A549 (cell line): Measurements from ENCODE around the gene ZNF497. TPM values are rescaled to one million over a fixed set of nuclear protein-coding genes. Genes with fewer than 3 reads are reported as not detected.

Experiments used
- ATAC-seq, 2 experiments: fragments of 200-7000 bp in 1 of 2; fragments of >200 bp in 1 of 2; cut with Nextera tagmentation in 1 of 2; cut with Tn5 transposase in 1 of 2; 3 replicates each; pipeline versions ENCODE4 v1.8.0 to v1.9.1; 2018 to 2020; ENCODE audit warnings: mild to moderate bottlenecking in 1 of 2, moderate library complexity in 1 of 2
- CTCF ChIA-PET: fragments of 300-600 bp; sonication (Branson Sonifier 250); formaldehyde crosslinking; extraction: SDS; loops from one replicate; lab custom pipeline; 2021; ENCODE audit warnings: antibody characterized with exemption, inconsistent platforms; lab: Yijun Ruan, JAX
- POLR2A ChIA-PET: fragments of 350-600 bp; formaldehyde crosslinking; extraction: SDS; loops from one replicate; lab custom pipeline; 2021; ENCODE audit warnings: antibody characterized with exemption, inconsistent platforms; lab: Yijun Ruan, JAX
- DNase-seq, 2 experiments: peaks; one replicate each; pipeline versions ENCODE4 v3.0.0 to v3.0.0-alpha.2; 2011 to 2016; ENCODE audit warnings: low read depth in 1 of 2, low spot score in 1 of 2
- FAIRE-seq: peaks from 2 replicates; lab custom pipeline; 2011; peaks lifted over from hg19 to GRCh38; lab: Jason Lieb, UNC
- H3K27ac ChIP-seq, 2 experiments: fragments of >200 bp; sonication (Bioruptor Twin); formaldehyde crosslinking; 3 replicates each; pipeline ENCODE4 v1.5.1; 2016 to 2017
- H3K4me1 ChIP-seq: fragments of >200 bp; sonication (Bioruptor Twin); formaldehyde crosslinking; 3 replicates; pipeline ENCODE4 v1.6.1; 2016
- H3K4me2 ChIP-seq: fragments of >200 bp; sonication (Bioruptor Twin); formaldehyde crosslinking; 3 replicates; pipeline ENCODE4 v1.6.1; 2016
- H3K4me3 ChIP-seq: fragments of >200 bp; sonication (Bioruptor Twin); formaldehyde crosslinking; 3 replicates; pipeline ENCODE4 v1.5.1; 2016
- H3K9me3 ChIP-seq: fragments of >200 bp; sonication (Bioruptor Twin); formaldehyde crosslinking; 3 replicates; pipeline ENCODE4 v1.6.1; 2016
- ATOH8 ChIP-seq: fragments of 250-450 bp; sonication (Bioruptor Pico); IDR thresholded peaks from 2 replicates; pipeline ENCODE4 v1.5.0; 2020; ENCODE audit warnings: low read depth, mild to moderate bottlenecking, moderate library complexity
- CEBPB ChIP-seq, 2 experiments: fragments of >200 bp in 1 of 2; sonication (Bioruptor Twin) in 1 of 2; formaldehyde crosslinking in 1 of 2; IDR thresholded peaks; 2 replicates each; pipeline ENCODE4 v1.6.1; 2012 to 2016
- CHD4 ChIP-seq: fragments of 200-600 bp; sonication (generic); IDR thresholded peaks from 2 replicates; pipeline ENCODE4 v1.6.1; 2016; ENCODE audit warnings: antibody characterized with exemption, mild to moderate bottlenecking, borderline replicate concordance
- CTCF ChIP-seq: fragments of >200 bp; sonication (Bioruptor Twin); formaldehyde crosslinking; IDR thresholded peaks from 3 replicates; pipeline ENCODE4 v1.5.1; 2016
- EHMT2 ChIP-seq: fragments of 200-600 bp; sonication (generic); IDR thresholded peaks from 2 replicates; pipeline ENCODE4 v1.6.1; 2016; ENCODE audit warnings: antibody characterized with exemption, low read depth, mild to moderate bottlenecking, moderate library complexity
- EP300 ChIP-seq, 2 experiments: fragments of >200 bp; sonication (Bioruptor Twin); formaldehyde crosslinking; IDR thresholded peaks; 2 replicates in 1 of 2; 3 replicates in 1 of 2; pipeline ENCODE4 v1.6.1; 2016 to 2017
- ESRRA ChIP-seq: fragments of 150-350 bp; IDR thresholded peaks from 2 replicates; pipeline ENCODE4 v1.6.1; 2014; ENCODE audit warnings: mild to moderate bottlenecking, low read length, borderline replicate concordance
- FOSB ChIP-seq: fragments of 250-450 bp; sonication (Bioruptor Pico); IDR thresholded peaks from 2 replicates; pipeline ENCODE4 v1.5.0; 2020; ENCODE audit warnings: mild to moderate bottlenecking, moderate library complexity
- FOSL2 ChIP-seq, 2 experiments: fragments of 450-650 bp in 1 of 2; fragments of >200 bp in 1 of 2; sonication (Bioruptor Twin) in 1 of 2; formaldehyde crosslinking; IDR thresholded peaks; 2 replicates each; pipeline versions ENCODE4 v1.5.0 to v1.6.1; 2016 to 2020; ENCODE audit warnings: mild to moderate bottlenecking in 1 of 2, moderate library complexity in 1 of 2
- HES2 ChIP-seq: fragments of >200 bp; sonication (Bioruptor Twin); formaldehyde crosslinking; IDR thresholded peaks from 2 replicates; pipeline ENCODE4 v1.6.1; 2016
- HOXA7 ChIP-seq: fragments of 250-450 bp; sonication (Bioruptor Pico); IDR thresholded peaks from 2 replicates; pipeline ENCODE4 v1.5.0; 2020; ENCODE audit warnings: mild to moderate bottlenecking, moderate library complexity
- JUN ChIP-seq, 2 experiments: fragments of >200 bp; sonication (Bioruptor Twin); formaldehyde crosslinking; IDR thresholded peaks; 2 replicates in 1 of 2; 3 replicates in 1 of 2; pipeline ENCODE4 v1.6.1; 2016 to 2017
- KDM5A ChIP-seq: fragments of 200-600 bp; sonication (generic); IDR thresholded peaks from 2 replicates; pipeline ENCODE4 v1.6.1; 2016; ENCODE audit warnings: antibody characterized with exemption, mild to moderate bottlenecking
- MAFK ChIP-seq: fragments of 450-650 bp; IDR thresholded peaks from 2 replicates; pipeline ENCODE4 v1.6.1; 2014; ENCODE audit not compliant: partially characterized antibody
- MAZ ChIP-seq: fragments of 150-350 bp; IDR thresholded peaks from 2 replicates; pipeline ENCODE4 v1.6.1; 2014; ENCODE audit warnings: antibody characterized with exemption, low read depth, low read length, borderline replicate concordance
- MYC ChIP-seq: IDR thresholded peaks from 2 replicates; pipeline ENCODE4 v1.6.1; 2012; ENCODE audit warnings: mild to moderate bottlenecking, inconsistent platforms, low read length, improper control_type of control experiment, borderline replicate concordance
- PHF8 ChIP-seq: fragments of 200-600 bp; sonication (generic); IDR thresholded peaks from 2 replicates; pipeline ENCODE4 v1.6.1; 2016; ENCODE audit warnings: low read depth, mild to moderate bottlenecking, antibody characterized with exemption, moderate library complexity, borderline replicate concordance
- POLR2A ChIP-seq: IDR thresholded peaks from 2 replicates; pipeline ENCODE4 v1.6.1; 2012; ENCODE audit warnings: mild to moderate bottlenecking, low read length
- POLR2AphosphoS2 ChIP-seq: conservative IDR thresholded peaks from 2 replicates; pipeline ENCODE4 v1.6.1; 2012; ENCODE audit warnings: low read length, improper control_type of control experiment, inconsistent platforms
- RARB ChIP-seq: fragments of 250-450 bp; sonication (Bioruptor Pico); IDR thresholded peaks from 2 replicates; pipeline ENCODE4 v1.8.0; 2021; ENCODE audit warnings: mild to moderate bottlenecking, moderate library complexity
- ZFP36 ChIP-seq: fragments of 450-650 bp; IDR thresholded peaks from 2 replicates; pipeline ENCODE4 v1.6.1; 2014; ENCODE audit warnings: borderline replicate concordance; ENCODE audit not compliant: partially characterized antibody
- WGBS: methylation state at CpG from one replicate; pipeline ENCODE4 v1.1.6; 2017; ENCODE audit errors: missing lambda C conversion rate; 5-methylcytosine and 5-hydroxymethylcytosine counted together
- polyA plus RNA-seq, 4 experiments: library from polyadenylated mRNA; depleted of rRNA in 3 of 4; stranded (reverse); fragments of >200 nt; fragmentation: RNase III in 1 of 4; extraction: RNeasy Plus Mini Kit Qiagen cat#74134 plus additional on column Dnase treatment in 1 of 4; gene quantifications; 2 replicates in 3 of 4; 3 replicates in 1 of 4; pipeline ENCODE4 v1.2.3, GENCODE V29; 2011 to 2017
- TF ChIP-seq, protein P1 (sequence below): fragments of 200-600 bp; sonication (generic); IDR thresholded peaks from 2 replicates; pipeline ENCODE4 v1.6.1; 2016; ENCODE audit warnings: antibody characterized with exemption, mild to moderate bottlenecking, moderate library complexity

ZNF497 gene
- polyA plus RNA-seq, 2 of the 4 experiments (the other 2 are of a cell fraction), result 1.1 to 2.0 TPM

DNA sequence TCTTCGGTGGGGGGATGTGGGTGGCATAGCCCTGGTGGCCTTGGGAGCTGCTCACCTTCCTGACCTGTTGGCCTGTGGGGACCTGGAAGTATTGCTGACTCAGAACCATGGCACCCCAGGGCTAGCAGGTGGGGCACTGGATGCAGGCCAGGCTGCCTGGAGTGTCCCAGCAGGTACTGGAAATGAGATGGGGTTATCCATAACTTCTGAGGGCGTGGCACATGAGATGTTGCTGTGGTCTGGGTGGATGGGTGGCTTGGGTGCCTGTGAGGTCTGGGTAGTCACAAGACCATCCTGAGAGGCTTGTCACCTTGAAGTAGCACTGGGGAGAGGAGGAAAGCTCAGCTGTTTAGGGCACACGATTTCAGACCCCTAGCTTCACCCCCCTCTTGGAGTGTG is 32.3 kb upstream of the ZNF497 start:
- CTCF ChIA-PET, result interaction anchor here (1.0 kb wide), 1 partner anchor 124 kb away, joined by 4 read pairs; no protein-coding TSS in a partner anchor
- FAIRE-seq (no peak), DNase-seq (peak in 1 of 2 experiments; percentile 46), ATAC-seq (peak in 1 of 2 experiments; percentile 4)
- peak; percentile 69 for TF ChIP-seq MAFK
- TF ChIP-seq CHD4, result no peak
- POLR2A ChIA-PET, result interaction anchor here (1.0 kb wide), 1 partner anchor 149 kb away, joined by 3 read pairs; no protein-coding TSS in a partner anchor
- peak overlapping the region in 1 of 2 experiments; percentile 3; a peak in 2 of 6 replicates for H3K27ac ChIP-seq
- no peaks in the 10 kb centered on the region for H3K9me3 ChIP-seq
- H3K4me1 ChIP-seq, result peaks cover 30% of the 10 kb centered on the region; the same call in 2 of the 3 replicates
- H3K4me3 ChIP-seq, result no peak overlapping the region
- 44% methylated on average over 3 of the region's 3 CpGs for WGBS
- H3K4me2 ChIP-seq, result no peak overlapping the region; the same call in 2 of the 3 replicates

- ATAC-seq, result no peak
- POLR2A ChIA-PET, result no interaction called here
- DNase-seq, result no peak
- Histone ChIP-seq H3K4me2 (no peak overlapping the region), H3K4me1 (peaks cover 38% of the 10 kb centered on the region; the same call in 2 of the 3 replicates), H3K9me3 (no peaks in the 10 kb centered on the region), H3K4me3 (no peak overlapping the region), H3K27ac (no peak overlapping the region)
- WGBS, result 87% methylated on average over 4 of the region's 4 CpGs
- FAIRE-seq, result no peak
- CTCF ChIA-PET, result no interaction called here
- TF ChIP-seq POLR2AphosphoS2 (no peak), CEBPB (IDR thresholded peaks at IDR 0.05) (no peak)
Observed at GRCh38 chr19:58393725-58394033, 31.1 kb upstream of the ZNF497 start.

GRCh38 chr19:58392945-58393724 is 30.6 kb upstream of the ZNF497 start:
- peaks cover 44% of the 10 kb centered on the region for H3K4me1 ChIP-seq
- ChIA-PET CTCF (interaction anchor here (1.3 kb wide), 1 partner anchor 126 kb away, joined by 8 read pairs; the partner anchor contains the start of gene ZBTB45), POLR2A (no interaction called here)
- no peaks in the 10 kb centered on the region for H3K9me3 ChIP-seq
- DNase-seq (no peak), ATAC-seq (no peak), FAIRE-seq (no peak)
- no peak overlapping the region for H3K27ac ChIP-seq
- no peak overlapping the region for H3K4me3 ChIP-seq
- 91% methylated on average over 25 of the region's 26 CpGs for WGBS
- TF ChIP-seq PHF8 (no peak), ZFP36 (peak; percentile 68)
- H3K4me2 ChIP-seq, result no peak overlapping the region

- ATAC-seq, result no peak
- POLR2A ChIA-PET, result interaction anchor here (1.0 to 1.7 kb wide), 2 partner anchors 26 to 62 kb away, joined by 3 to 10 read pairs; partner anchors contain the start of gene ZNF497
- H3K9me3 ChIP-seq, result no peaks in the 10 kb centered on the region
- DNase-seq, result no peak
- CTCF ChIA-PET, result interaction anchor here (0.9 to 1.2 kb wide), 2 partner anchors 12 to 132 kb away, joined by 3 to 4 read pairs; partner anchors contain the start of gene ZBTB45
- H3K4me1 ChIP-seq, result peaks cover 38% of the 10 kb centered on the region
- 38% methylated on average over 3 of the region's 3 CpGs for WGBS
- peak overlapping the region; percentile 96 for H3K4me2 ChIP-seq
- peak overlapping the region; percentile 99; a peak in 5 of 6 replicates for H3K27ac ChIP-seq
- FAIRE-seq, result no peak
- H3K4me3 ChIP-seq, result peak overlapping the region; percentile 81
- TF ChIP-seq EHMT2 (no peak), RARB (CRISPR knock-in tag) (no peak), MYC (no peak), ATOH8 (no peak), KDM5A (no peak), MAZ (no peak), FOSB (CRISPR knock-in tag) (no peak), FOSL2 (IDR thresholded peaks at IDR 0.05) (no peak), FOSL2 (CRISPR knock-in tag; IDR thresholded peaks at IDR 0.05) (no peak), HES2 (no peak), HOXA7 (CRISPR knock-in tag) (no peak), CTCF (no peak), JUN (IDR thresholded peaks at IDR 0.05) (no peak), POLR2A (no peak), ESRRA (no peak), EP300 (IDR thresholded peaks at IDR 0.05) (no peak), POLR2AphosphoS2 (no peak), CHD4 (no peak)
- TF ChIP-seq, protein P1, sequence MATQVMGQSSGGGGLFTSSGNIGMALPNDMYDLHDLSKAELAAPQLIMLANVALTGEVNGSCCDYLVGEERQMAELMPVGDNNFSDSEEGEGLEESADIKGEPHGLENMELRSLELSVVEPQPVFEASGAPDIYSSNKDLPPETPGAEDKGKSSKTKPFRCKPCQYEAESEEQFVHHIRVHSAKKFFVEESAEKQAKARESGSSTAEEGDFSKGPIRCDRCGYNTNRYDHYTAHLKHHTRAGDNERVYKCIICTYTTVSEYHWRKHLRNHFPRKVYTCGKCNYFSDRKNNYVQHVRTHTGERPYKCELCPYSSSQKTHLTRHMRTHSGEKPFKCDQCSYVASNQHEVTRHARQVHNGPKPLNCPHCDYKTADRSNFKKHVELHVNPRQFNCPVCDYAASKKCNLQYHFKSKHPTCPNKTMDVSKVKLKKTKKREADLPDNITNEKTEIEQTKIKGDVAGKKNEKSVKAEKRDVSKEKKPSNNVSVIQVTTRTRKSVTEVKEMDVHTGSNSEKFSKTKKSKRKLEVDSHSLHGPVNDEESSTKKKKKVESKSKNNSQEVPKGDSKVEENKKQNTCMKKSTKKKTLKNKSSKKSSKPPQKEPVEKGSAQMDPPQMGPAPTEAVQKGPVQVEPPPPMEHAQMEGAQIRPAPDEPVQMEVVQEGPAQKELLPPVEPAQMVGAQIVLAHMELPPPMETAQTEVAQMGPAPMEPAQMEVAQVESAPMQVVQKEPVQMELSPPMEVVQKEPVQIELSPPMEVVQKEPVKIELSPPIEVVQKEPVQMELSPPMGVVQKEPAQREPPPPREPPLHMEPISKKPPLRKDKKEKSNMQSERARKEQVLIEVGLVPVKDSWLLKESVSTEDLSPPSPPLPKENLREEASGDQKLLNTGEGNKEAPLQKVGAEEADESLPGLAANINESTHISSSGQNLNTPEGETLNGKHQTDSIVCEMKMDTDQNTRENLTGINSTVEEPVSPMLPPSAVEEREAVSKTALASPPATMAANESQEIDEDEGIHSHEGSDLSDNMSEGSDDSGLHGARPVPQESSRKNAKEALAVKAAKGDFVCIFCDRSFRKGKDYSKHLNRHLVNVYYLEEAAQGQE, result no peak
Observed at GRCh38 chr19:58388175-58388526, 25.6 kb upstream of the ZNF497 start.
